Thyroid gland (tissue), 4 donors: Measurements from ENCODE around the gene SPEM3. TPM values are rescaled to one million over a fixed set of nuclear protein-coding genes. Genes with fewer than 3 reads are reported as not detected.

Source experiments
- DNase-seq, 2 donors: peaks; one replicate each; pipeline ENCODE4 v3.0.0-alpha.2; 2019
- H3K27ac ChIP-seq, 3 donors: fragments of 200-600 bp; sonication (generic); 1 replicate in 2 of 3; 2 replicates in 1 of 3; pipeline ENCODE4 v1.5.1; 2016 to 2019; ENCODE audit warnings: mild to moderate bottlenecking in 1 of 3, moderate library complexity in 1 of 3
- H3K27me3 ChIP-seq: fragments of 200-600 bp; sonication (generic); one replicate; pipeline ENCODE4 v1.5.1; 2019
- H3K36me3 ChIP-seq, 2 donors: fragments of 200-600 bp; sonication (generic); one replicate each; pipeline ENCODE4 v1.5.1; 2016 to 2019
- H3K4me1 ChIP-seq, 2 donors: fragments of 200-600 bp; sonication (generic); one replicate each; pipeline ENCODE4 v1.5.1; 2017 to 2019
- H3K4me3 ChIP-seq, 3 donors: fragments of 200-600 bp; sonication (generic); replicated peaks in 1 of 3; 1 replicate in 2 of 3; 2 replicates in 1 of 3; pipeline ENCODE4 v1.5.1; 2016; ENCODE audit warnings: mild to moderate bottlenecking in 1 of 3
- H3K9me3 ChIP-seq: fragments of 200-600 bp; sonication (generic); one replicate; pipeline ENCODE4 v1.5.1; 2017
- CTCF ChIP-seq, 6 experiments: fragments of 200-600 bp in 3 of 6; fragments of 450-650 bp in 3 of 6; sonication (generic) in 3 of 6; IDR thresholded peaks; one replicate each; pipeline ENCODE4 v1.5.1; 2016 to 2019; ENCODE audit warnings: antibody characterized with exemption in 6 of 6, mild to moderate bottlenecking in 2 of 6, inconsistent platforms in 1 of 6, moderate library complexity in 1 of 6
- POLR2A ChIP-seq, 2 donors: fragments of 450-650 bp; IDR thresholded peaks; one replicate each; pipeline ENCODE4 v1.6.1; 2017; ENCODE audit warnings: antibody characterized with exemption in 2 of 2, mild to moderate bottlenecking in 2 of 2, moderate library complexity in 1 of 2
- WGBS, 2 donors: methylation state at CpG; one replicate each; pipeline ENCODE4 v1.1.5; 2017; 5-methylcytosine and 5-hydroxymethylcytosine counted together
- intact Hi-C: fragments of 100-400 bp; cut with DNase I; formaldehyde crosslinking; loops from one replicate; pipeline ENCODE4 v1.15.1; 2023
- total RNA-seq, 4 donors: library from RNA; depleted of rRNA; stranded (reverse); fragments of >200 nt; gene quantifications; one replicate each; pipeline ENCODE4 v1.2.3, GENCODE V29; 2016

SPEM3 gene
- total RNA-seq, result not detected

- no peak for DNase-seq
- Histone ChIP-seq H3K9me3 (no peaks in the 10 kb centered on the region), H3K27me3 (no peaks in the 10 kb centered on the region), H3K27ac (no peak within 1 kb of the TSS), H3K4me1 (no peaks in the 10 kb centered on the region), H3K4me3 (no peak within 1 kb of the TSS), H3K36me3 (no peaks in the 10 kb centered on the region)
- 72 to 78% methylated on average over 4 to 5 of the region's 5 CpGs for WGBS, 2 donors
- intact Hi-C loops, result no loop called here
- TF ChIP-seq POLR2A (IDR thresholded peaks at IDR 0.05) (no peak), CTCF (IDR thresholded peaks at IDR 0.05) (no peak)
These were observed at the start of gene SPEM3 for GRCh38 chr17:7428557-7428956. TSS of gene SPEM3 (plus strand) at chr17:7428857. CDS start at chr17:7428903, 46 bp downstream.

DNA sequence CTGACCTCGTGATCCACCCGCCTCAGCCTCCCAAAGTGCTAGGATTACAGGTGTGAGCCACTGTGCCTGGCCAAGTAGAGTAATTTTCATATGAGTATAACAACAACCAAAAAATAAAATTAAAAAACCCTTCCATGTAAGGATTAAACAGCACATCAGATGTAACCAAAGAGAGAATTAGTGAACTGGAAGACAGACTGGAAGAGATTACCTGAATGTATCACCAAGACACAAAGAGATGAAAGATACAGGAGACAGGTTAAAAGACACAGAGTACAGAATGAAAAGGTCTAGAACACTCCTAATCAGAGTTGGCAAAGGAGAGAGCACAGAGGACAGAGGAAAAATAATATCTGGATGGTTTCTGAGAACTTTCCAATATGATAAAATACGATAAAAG is 49.5 kb upstream of the SPEM3 start:
- H3K4me1 ChIP-seq, result peaks cover 15 to 23% of the 10 kb centered on the region in 2 donors
- 95 to 96% methylated on average over 3 of the region's 3 CpGs for WGBS, 2 donors
- no peaks in the 10 kb centered on the region for H3K9me3 ChIP-seq
- no peak for DNase-seq
- H3K4me3 ChIP-seq, result no peak overlapping the region
- H3K27ac ChIP-seq, result no peak overlapping the region
- intact Hi-C loops, result no loop called here
- H3K36me3 ChIP-seq, result no peaks in the 10 kb centered on the region
- H3K27me3 ChIP-seq, result no peaks in the 10 kb centered on the region
- TF ChIP-seq POLR2A (IDR thresholded peaks at IDR 0.05) (no peak), CTCF (IDR thresholded peaks at IDR 0.05) (no peak)

DNA sequence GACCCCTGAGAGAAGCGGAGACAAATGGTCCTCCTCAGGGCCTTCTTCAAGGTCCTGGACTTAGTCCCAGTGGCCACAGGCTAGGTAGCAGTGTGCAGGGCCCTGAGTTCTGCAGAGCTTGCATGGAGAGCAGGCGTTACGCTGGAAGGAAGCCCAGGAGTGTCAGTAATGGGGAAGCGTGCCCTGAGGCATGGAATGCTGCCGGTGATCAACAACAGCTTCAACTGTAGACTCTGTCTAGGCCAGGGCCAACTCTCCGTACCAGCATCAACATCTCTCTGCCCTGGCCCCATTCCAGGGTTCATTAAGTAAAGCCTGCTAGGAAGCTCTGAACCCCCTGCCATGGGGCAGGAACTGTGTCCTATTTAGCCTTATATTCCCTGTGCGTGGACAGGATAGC is 48.3 kb upstream of the SPEM3 start:
- H3K27ac ChIP-seq, result peak overlapping the region in 1 of 3 donors; percentile 74
- H3K27me3 ChIP-seq, result no peaks in the 10 kb centered on the region
- peak; percentile 81 to 85 for DNase-seq
- H3K4me1 ChIP-seq, result peaks cover 15 to 23% of the 10 kb centered on the region in 2 donors
- no peaks in the 10 kb centered on the region for H3K36me3 ChIP-seq
- H3K4me3 ChIP-seq, result peak overlapping the region in 1 of 3 donors; percentile 72
- intact Hi-C loops, result no loop called here
- WGBS, 2 donors, result 2 to 25% methylated on average over 3 to 7 of the region's 7 CpGs
- no peak for TF ChIP-seq POLR2A (IDR thresholded peaks at IDR 0.05)
- no peak for TF ChIP-seq CTCF (IDR thresholded peaks at IDR 0.05)
- H3K9me3 ChIP-seq, result no peaks in the 10 kb centered on the region

GRCh38 chr17:7380855-7381683 is 47.6 kb upstream of the SPEM3 start, which contains the start of gene TNK1:
TSS of gene TNK1 (plus strand) at chr17:7381089. CDS start at chr17:7382927, 1,838 bp downstream.
- Histone ChIP-seq H3K36me3 (no peaks in the 10 kb centered on the region), H3K4me1 (peaks cover 15 to 23% of the 10 kb centered on the region in 2 donors), H3K9me3 (no peaks in the 10 kb centered on the region), H3K4me3 (peak within 1 kb of the TSS; percentile 3 to 72 (median 6)), H3K27me3 (no peaks in the 10 kb centered on the region), H3K27ac (peak within 1 kb of the TSS in 2 of 3 donors; percentile 49 to 74)
- WGBS, 2 donors, result 4 to 7% methylated on average over 33 to 47 of the region's 52 CpGs
- no peak for TF ChIP-seq CTCF (IDR thresholded peaks at IDR 0.05)
- peak in 1 of 2 donors; percentile 79 for TF ChIP-seq POLR2A (IDR thresholded peaks at IDR 0.05)
- intact Hi-C loops, result no loop called here
- DNase-seq, result peak; percentile 80 to 83

DNA sequence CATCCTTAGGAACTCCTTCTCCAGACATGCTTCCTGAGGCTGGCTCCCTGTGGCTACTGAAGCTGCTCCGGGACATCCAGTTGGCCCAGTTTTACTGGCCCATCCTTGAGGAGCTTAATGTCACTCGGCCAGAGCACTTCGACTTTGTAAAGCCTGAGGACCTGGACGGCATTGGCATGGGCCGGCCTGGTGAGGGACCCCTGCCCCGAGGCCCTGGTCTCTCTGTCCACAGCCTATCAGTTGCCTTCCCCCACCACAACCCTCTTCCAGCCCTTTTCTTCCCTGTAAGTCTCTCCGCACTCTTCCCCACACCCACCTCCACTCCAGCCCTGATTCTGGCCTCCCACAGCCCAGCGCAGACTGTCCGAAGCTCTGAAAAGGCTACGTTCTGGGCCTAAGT is 45.8 kb upstream of the SPEM3 start:
- no peaks in the 10 kb centered on the region for H3K36me3 ChIP-seq
- intact Hi-C loops, result no loop called here
- H3K9me3 ChIP-seq, result no peaks in the 10 kb centered on the region
- H3K4me3 ChIP-seq, result no peak overlapping the region
- no peak for TF ChIP-seq POLR2A (IDR thresholded peaks at IDR 0.05)
- TF ChIP-seq CTCF (IDR thresholded peaks at IDR 0.05), result no peak
- peaks cover 15 to 23% of the 10 kb centered on the region in 2 donors for H3K4me1 ChIP-seq
- H3K27ac ChIP-seq, result no peak overlapping the region
- WGBS, 2 donors, result 93 to 94% methylated on average over 9 to 10 of the region's 10 CpGs
- no peak for DNase-seq
- H3K27me3 ChIP-seq, result no peaks in the 10 kb centered on the region
